Measurements from ENCODE around the gene PVR.

DNA sequence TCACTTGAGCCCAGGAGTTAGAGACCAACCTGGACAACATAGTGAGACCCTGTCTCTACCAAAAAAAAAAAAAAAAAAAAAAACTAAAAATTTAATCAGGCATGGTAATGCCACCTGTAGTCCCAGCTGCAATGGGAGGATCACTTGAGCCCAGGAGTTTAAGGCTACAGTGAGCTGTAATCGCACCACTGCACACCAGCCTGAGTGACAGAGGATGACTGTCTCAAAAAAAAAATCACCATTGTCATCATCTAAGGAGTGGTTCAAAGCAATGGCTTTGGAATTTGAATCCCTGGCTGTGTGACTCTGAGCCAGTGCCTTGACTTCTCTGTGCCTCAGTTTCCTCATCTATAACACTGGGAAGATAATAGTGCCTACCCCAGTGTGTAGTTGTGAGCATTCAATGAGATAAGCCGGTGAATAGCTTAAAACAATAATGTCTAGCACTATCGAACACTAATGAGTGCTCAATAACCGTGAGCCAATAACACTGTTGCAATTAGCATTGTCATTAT is 18.8 kb upstream of the PVR start:
- TF ChIP-seq ZNF384 (IDR thresholded peaks at IDR 0.05; ENCODE audit: borderline replicate concordance, low read depth, low read length) (no peak), NR2C2 (IDR thresholded peaks at IDR 0.05; ENCODE audit: borderline replicate concordance, control insufficient read depth, insufficient read length, low read depth) (no peak), TAF1 (IDR thresholded peaks at IDR 0.05; ENCODE audit: borderline replicate concordance, low read depth, low read length) (no peak), SMC3 (IDR thresholded peaks at IDR 0.05; ENCODE audit: borderline replicate concordance, low read length) (no peak), CREM (IDR thresholded peaks at IDR 0.05; ENCODE audit: low read depth) (no peak), SUZ12 (IDR thresholded peaks at IDR 0.05; ENCODE audit: unreplicated experiment) (no peak)
- TF ChIP-seq, protein P1, sequence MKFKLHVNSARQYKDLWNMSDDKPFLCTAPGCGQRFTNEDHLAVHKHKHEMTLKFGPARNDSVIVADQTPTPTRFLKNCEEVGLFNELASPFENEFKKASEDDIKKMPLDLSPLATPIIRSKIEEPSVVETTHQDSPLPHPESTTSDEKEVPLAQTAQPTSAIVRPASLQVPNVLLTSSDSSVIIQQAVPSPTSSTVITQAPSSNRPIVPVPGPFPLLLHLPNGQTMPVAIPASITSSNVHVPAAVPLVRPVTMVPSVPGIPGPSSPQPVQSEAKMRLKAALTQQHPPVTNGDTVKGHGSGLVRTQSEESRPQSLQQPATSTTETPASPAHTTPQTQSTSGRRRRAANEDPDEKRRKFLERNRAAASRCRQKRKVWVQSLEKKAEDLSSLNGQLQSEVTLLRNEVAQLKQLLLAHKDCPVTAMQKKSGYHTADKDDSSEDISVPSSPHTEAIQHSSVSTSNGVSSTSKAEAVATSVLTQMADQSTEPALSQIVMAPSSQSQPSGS (IDR thresholded peaks at IDR 0.05; ENCODE audit: low read length): no peak
- TF ChIP-seq, protein P2, sequence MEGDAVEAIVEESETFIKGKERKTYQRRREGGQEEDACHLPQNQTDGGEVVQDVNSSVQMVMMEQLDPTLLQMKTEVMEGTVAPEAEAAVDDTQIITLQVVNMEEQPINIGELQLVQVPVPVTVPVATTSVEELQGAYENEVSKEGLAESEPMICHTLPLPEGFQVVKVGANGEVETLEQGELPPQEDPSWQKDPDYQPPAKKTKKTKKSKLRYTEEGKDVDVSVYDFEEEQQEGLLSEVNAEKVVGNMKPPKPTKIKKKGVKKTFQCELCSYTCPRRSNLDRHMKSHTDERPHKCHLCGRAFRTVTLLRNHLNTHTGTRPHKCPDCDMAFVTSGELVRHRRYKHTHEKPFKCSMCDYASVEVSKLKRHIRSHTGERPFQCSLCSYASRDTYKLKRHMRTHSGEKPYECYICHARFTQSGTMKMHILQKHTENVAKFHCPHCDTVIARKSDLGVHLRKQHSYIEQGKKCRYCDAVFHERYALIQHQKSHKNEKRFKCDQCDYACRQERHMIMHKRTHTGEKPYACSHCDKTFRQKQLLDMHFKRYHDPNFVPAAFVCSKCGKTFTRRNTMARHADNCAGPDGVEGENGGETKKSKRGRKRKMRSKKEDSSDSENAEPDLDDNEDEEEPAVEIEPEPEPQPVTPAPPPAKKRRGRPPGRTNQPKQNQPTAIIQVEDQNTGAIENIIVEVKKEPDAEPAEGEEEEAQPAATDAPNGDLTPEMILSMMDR (IDR thresholded peaks at IDR 0.05 in 2 of 3, conservative IDR thresholded peaks at IDR 0.05 in 1 of 3; ENCODE audit: control insufficient read depth in 2 of 3, extremely low read depth in 1 of 3, insufficient read depth in 1 of 3, low read depth in 3 of 3, low read length in 3 of 3): no peak
- TF ChIP-seq, protein P3, sequence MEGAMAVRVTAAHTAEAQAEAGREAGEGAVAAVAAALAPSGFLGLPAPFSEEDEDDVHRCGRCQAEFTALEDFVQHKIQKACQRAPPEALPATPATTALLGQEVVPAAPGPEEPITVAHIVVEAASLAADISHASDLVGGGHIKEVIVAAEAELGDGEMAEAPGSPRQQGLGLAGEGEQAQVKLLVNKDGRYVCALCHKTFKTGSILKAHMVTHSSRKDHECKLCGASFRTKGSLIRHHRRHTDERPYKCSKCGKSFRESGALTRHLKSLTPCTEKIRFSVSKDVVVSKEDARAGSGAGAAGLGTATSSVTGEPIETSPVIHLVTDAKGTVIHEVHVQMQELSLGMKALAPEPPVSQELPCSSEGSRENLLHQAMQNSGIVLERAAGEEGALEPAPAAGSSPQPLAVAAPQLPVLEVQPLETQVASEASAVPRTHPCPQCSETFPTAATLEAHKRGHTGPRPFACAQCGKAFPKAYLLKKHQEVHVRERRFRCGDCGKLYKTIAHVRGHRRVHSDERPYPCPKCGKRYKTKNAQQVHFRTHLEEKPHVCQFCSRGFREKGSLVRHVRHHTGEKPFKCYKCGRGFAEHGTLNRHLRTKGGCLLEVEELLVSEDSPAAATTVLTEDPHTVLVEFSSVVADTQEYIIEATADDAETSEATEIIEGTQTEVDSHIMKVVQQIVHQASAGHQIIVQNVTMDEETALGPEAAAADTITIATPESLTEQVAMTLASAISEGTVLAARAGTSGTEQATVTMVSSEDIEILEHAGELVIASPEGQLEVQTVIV (IDR thresholded peaks at IDR 0.05; ENCODE audit: borderline replicate concordance, partially characterized antibody): no peak
